ENCODE measurements around the gene SMARCAL1.

- TF ChIP-seq, protein P1, sequence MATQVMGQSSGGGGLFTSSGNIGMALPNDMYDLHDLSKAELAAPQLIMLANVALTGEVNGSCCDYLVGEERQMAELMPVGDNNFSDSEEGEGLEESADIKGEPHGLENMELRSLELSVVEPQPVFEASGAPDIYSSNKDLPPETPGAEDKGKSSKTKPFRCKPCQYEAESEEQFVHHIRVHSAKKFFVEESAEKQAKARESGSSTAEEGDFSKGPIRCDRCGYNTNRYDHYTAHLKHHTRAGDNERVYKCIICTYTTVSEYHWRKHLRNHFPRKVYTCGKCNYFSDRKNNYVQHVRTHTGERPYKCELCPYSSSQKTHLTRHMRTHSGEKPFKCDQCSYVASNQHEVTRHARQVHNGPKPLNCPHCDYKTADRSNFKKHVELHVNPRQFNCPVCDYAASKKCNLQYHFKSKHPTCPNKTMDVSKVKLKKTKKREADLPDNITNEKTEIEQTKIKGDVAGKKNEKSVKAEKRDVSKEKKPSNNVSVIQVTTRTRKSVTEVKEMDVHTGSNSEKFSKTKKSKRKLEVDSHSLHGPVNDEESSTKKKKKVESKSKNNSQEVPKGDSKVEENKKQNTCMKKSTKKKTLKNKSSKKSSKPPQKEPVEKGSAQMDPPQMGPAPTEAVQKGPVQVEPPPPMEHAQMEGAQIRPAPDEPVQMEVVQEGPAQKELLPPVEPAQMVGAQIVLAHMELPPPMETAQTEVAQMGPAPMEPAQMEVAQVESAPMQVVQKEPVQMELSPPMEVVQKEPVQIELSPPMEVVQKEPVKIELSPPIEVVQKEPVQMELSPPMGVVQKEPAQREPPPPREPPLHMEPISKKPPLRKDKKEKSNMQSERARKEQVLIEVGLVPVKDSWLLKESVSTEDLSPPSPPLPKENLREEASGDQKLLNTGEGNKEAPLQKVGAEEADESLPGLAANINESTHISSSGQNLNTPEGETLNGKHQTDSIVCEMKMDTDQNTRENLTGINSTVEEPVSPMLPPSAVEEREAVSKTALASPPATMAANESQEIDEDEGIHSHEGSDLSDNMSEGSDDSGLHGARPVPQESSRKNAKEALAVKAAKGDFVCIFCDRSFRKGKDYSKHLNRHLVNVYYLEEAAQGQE (IDR thresholded peaks at IDR 0.05; ENCODE audit: unreplicated experiment), result no peak
- TF ChIP-seq CTCF (conservative IDR thresholded peaks at IDR 0.05; ENCODE audit: low read depth in 2 of 2), result no peak
- TF ChIP-seq ETS1 (IDR thresholded peaks at IDR 0.05), result no peak
- TF ChIP-seq EZH2 (IDR thresholded peaks at IDR 0.05; ENCODE audit: low read depth, unreplicated experiment), result no peak
- TF ChIP-seq JUNB (IDR thresholded peaks at IDR 0.05; ENCODE audit: unreplicated experiment), result no peak
- no peak for TF ChIP-seq CREB1 (CRISPR knock-in tag; IDR thresholded peaks at IDR 0.05; ENCODE audit: low read depth)
- TF ChIP-seq ZNF331 (CRISPR knock-in tag; IDR thresholded peaks at IDR 0.05; ENCODE audit: low read depth), result no peak
- TF ChIP-seq POLR2AphosphoS5 (IDR thresholded peaks at IDR 0.05; ENCODE audit: low read depth), result peak; percentile 9; the same call in 1 of the 2 replicates
- TF ChIP-seq ZNF114 (CRISPR knock-in tag; IDR thresholded peaks at IDR 0.05), result no peak
- no peak for TF ChIP-seq STAT1 (IDR thresholded peaks at IDR 0.05; ENCODE audit: unreplicated experiment)
- TF ChIP-seq EZH2phosphoT487 (IDR thresholded peaks at IDR 0.05; ENCODE audit: unreplicated experiment), result no peak
- TF ChIP-seq ZNF462 (CRISPR knock-in tag; IDR thresholded peaks at IDR 0.05), result no peak
- no peak for TF ChIP-seq NANOG (IDR thresholded peaks at IDR 0.05; ENCODE audit: borderline replicate concordance)
Measured at GRCh38 chr2:216508229-216508628, 95.9 kb downstream of the SMARCAL1 start.

Data from GM23338 (cell line).